ENCODE measurements around the gene EEF1A2.

DNA sequence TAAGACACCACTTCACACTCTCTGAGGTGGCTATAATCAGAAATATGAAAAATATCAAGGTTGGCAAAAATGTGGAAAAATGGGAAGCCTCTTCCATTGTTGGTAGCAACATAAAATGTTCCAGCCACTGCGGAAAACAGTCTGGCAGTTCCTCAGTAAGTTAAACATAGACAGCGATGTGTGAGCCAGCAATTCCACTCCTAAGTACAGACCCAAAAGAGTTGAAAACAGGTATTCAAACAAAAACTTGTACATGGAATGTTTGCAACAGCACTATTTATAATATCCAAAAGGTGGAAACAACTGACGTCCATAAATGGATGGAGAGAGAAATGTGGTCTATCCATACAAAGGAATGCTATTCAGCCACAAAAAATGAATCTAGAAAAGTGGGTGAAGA lies 14.3 kb upstream of the EEF1A2 start:
- TF ChIP-seq POLR2A (IDR thresholded peaks at IDR 0.05; ENCODE audit: low read depth, low read length) (no peak), TAF1 (IDR thresholded peaks at IDR 0.05; ENCODE audit: low read depth, low read length) (no peak), SPI1 (IDR thresholded peaks at IDR 0.05; ENCODE audit: low read depth, low read length) (no peak), POLR2AphosphoS5 (IDR thresholded peaks at IDR 0.05; ENCODE audit: low read depth, low read length) (no peak), PAX5 (IDR thresholded peaks at IDR 0.05; ENCODE audit: insufficient read depth, low read length, severe bottlenecking) (no peak), POU2F2 (IDR thresholded peaks at IDR 0.05; ENCODE audit: low read depth, low read length) (no peak)

Data from GM12891 (cell line).